Measurements from ENCODE around the gene ANKLE1.

The ANKLE1 gene

GRCh38 chr19:17309198-17309964 is 27.7 kb downstream of the ANKLE1 start, which contains the start of gene DDA1:
Gene DDA1 (plus strand): TSS chr19:17309563. CDS start chr19:17309655, 92 bp downstream.
- peak; percentile 99 for DNase-seq

- no peak for DNase-seq
These were observed 28.3 kb downstream of the ANKLE1 start for GRCh38 chr19:17309965-17310461.

DNA sequence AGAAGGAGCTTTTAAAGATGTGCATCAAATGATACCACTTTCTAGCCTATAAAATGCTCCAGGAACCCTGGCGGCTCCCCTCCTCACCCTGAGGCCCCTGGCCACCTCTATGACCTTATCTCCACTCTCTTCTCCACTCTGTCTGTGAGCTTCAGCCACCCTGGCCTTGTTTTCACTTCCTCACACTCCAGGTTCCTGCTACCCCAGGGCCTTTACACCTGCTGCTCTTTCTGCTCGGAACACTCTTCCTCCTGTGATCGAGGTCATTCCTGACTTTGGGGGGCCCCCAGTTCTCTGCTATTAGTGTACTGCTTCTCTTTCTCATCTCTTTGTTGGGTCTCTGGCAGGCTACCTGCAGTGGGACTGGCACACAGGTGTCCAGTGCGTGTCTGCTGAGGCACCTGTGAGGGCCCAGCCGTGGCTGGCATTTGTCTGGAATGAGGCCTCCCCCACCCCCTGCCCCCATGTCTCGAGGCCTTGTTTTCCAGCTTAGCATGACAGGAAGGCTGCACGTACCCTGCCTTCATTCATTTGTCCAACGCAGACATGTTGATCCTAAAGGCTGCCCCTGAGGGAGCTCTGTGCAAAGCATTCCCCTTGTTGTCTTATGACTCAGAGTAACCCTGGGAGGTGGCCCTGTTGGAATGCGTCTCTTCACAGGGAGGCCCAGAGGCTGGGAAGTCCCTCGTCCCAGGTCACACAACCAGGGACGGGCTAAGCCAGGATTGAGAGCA is 29.9 kb downstream of the ANKLE1 start:
- DNase-seq, result no peak

DNA sequence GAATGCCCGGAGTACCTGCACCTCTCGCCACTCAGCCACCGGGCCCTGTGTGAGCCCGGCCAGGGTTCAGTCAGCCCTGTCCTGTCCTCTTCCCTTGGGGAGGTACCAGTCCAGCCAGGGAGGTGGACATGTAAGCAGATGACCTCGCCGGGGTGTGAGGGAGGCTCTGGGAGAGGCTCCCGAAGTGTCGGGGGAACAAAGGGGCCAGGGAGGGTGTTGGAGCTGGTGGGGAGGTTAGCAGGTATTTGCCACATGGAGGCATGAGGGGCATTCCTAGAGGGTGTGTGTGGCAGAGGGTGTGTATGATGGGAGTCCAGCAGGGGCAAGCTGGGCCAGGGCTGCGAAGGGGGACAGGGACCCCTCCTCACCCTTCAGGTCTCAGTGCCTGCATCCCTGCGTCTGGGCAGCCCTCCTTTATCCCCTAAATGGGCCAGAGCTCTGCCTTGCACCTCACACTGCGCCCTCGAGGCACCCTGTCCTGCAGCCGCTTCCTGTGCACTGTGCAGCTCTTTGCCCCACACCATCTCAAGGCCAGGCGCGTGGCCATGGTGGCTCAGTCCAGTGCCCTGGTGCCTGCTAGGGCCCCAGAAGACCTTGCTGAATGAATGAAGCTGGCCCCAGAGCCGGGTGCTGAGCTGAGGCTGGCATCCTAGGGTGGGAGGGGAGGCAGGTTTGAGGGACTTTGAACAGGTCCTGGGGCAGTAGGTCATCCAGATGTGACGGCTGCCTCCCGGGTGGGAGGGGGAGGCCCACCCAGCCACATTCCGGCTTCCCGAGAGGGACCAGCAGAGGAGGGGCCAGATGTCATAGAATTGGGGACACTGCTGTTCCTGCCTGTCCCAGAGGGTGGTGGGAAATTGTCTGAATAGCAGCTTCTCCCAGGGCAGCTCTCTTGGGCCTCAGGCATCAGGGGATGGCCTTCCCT is 30.8 kb downstream of the ANKLE1 start:
- DNase-seq, result no peak

- DNase-seq, result no peak
These were observed 32.4 kb downstream of the ANKLE1 start for GRCh38 chr19:17314007-17314593.

DNA sequence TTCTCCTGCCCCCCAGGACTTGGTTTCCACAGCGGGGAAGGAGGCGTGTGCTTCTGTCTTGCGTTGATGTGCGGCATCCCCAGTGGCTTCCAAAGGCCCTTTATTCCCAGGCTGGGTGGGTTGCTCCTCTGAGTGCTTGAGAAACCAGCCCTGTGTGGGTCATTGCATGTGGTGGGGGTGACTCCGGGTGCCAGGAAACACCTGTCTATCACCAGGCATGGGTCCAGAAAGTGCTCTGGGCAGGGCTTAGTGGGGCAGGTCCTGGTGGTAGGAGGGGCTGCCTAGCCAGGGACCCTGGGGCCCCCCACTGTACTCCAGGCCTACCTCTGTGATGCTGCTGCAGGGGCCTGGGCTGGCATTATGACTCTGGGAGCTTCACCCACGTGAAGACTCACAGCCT is 37.3 kb downstream of the ANKLE1 start:
- DNase-seq, result no peak

DNA sequence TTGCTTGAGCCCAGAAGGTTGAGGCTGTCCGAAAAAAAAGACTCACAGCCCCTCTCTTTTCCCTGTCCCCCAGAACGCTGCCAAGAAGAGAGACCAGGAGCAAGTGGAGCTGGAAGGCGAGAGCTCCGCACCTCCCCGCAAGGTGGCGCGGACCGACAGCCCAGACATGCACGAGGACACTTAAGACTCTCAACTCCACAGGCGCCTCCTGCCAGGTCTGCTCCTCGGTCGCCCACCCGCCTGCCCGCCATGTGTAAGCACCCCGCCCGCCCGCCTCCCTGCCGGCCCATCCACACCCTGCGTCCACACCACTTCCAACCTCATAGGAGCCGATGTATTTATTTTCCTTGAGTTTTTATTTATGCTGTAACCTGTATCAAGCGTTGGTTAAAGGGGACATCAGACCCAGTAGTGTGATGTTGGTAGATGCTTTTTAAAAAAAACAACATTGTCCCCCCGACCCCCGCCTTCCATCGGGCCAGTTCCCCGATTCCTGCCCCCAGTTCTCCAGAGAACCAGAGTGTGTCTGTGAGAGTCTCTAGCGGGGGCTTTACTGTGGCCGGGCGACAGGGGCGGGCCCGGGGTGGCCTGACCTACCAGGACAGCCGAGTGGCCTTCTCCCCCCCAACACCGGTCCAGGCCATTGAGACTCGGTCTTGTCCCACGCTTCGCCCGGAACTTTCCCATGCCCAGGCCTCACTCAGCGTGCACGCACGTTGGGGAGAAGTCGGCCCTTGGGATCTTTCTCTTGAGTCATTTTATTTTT is 38.0 kb downstream of the ANKLE1 start:
- no peak for DNase-seq

DNA sequence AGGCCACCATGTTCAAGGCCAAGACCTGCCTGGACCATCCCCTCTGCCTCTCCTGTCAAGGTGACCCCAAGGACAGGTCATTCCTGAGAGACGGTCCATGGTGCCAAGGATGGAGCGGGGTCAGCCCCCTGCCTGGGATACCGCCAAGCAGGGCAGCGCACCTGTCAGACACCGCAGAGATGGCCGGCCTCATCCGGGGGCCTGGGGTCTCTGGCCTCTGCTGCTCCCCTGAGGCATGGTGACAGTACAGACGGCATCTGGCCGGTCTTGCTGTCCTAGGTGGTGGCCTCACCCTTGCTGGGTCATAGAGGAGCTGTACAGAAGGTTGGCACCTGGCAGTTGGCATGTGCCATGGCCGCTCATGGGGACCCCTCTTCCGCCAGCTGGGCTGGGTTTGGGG is 38.7 kb downstream of the ANKLE1 start:
- no peak for DNase-seq

GRCh38 chr19:17321655-17322489 is 40.2 kb downstream of the ANKLE1 start:
- no peak for DNase-seq

DNA sequence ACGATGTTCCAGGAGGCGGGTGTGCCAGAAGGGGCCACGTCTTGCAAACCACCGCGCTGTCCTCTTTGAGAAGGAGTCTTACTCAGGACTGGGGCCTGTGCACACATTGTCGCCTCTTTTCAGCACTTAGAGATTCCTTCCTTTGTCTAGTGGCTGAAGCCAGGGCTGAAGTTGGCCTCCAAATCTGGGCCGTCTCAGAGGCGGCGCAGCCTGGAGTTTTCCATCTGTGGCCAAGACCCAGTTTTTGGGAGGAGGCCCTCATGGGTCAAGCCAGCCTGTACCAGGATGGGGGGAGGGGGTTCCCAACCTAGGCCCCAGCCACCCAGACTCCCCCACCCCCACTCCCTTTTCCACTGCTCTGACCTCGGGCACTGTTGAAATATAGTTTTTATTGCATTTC is 41.2 kb downstream of the ANKLE1 start:
- no peak for DNase-seq

DNA sequence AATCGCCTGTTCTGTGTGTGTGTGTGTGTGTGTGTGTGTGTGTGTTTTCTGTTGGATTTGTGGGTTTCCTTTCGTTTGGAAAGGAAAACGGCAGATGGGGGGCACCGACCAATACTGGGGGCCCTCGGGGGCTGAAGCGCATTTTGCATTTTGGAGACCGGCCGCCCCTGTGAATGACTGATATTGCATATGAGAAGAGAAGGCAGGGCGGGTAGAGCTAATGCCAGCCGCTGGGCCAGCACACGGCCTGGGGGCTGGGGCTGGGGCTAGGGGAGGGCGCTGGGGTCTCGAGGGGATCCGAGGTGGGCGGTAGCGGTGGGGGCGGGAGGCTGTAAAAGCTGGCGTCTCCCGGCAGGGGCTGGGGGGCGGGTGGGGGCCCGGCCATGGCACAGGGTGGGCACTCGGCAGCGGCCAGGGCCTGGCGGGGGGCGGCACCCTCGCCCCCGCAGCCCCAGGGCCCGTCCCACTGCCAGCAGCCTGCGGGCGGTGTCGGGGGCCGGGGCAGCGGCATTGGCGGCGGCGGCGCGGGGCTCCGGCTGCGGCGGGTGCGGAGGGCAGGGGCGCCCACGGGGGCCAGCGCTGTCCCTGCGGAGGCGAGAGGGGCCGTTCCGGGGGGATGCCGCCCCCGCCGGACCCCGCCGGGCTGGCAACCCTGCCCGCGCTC is 41.7 kb downstream of the ANKLE1 start:
- DNase-seq, result no peak

GRCh38 chr19:17323964-17324332 is 42.2 kb downstream of the ANKLE1 start:
- no peak for DNase-seq

DNA sequence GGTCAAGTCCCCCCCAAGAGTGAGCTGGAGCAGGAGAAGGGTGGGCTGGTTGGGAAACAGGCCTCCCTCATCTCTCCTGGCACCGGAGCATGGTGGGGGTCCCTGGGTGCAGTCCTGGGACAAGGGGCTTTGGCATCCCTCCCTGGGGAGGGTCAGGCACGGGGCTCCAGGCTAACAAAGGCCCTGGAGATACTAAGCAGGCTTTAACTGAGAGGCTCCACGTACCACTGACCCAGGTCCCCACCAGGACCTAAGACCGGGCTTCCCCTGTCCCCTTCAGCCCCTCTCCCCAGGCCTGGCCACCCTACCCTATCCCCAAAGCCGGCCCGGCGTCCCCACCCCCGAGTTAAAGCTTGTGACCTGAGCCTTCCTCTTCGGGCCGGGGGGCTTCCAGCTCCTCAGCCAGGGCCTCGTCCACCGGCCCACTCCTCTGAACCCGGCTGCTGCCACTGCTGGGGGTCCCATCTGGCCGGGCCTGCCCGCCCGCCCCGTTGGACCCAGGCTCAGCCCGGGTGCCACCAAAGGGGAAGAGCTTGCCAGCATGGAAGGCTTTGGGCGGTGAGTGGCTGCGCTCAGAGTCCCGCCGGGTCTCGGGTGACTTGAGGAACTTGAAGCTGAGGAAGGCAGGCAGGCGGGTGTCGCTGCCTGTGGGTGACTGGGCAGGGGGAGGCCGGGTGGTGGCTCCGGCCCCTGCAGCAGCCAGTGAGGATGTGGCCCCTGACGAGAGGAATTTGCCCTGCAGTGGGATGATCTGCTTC is 42.8 kb downstream of the ANKLE1 start:
- DNase-seq, result no peak

DNA sequence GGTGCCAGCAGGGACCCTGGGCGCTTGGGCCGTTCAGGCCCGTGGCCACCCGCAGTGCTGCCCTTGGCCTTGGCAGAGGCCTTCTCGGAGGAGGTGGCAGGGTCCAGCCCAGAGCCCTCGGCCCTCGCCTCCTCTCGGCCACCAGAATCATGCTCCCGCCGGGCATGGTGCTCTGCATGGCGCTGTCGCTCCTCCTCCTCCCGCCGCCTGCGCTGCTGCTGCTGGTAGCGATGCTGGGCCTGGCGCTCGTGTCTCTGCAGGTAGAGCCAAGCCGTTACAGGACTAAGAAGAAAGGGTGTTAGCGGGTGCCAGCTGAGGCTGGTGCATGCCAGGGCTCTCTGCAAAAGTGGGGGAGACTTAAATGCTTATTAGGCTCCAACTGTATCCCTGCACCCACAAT is 43.4 kb downstream of the ANKLE1 start:
- DNase-seq, result no peak

DNA sequence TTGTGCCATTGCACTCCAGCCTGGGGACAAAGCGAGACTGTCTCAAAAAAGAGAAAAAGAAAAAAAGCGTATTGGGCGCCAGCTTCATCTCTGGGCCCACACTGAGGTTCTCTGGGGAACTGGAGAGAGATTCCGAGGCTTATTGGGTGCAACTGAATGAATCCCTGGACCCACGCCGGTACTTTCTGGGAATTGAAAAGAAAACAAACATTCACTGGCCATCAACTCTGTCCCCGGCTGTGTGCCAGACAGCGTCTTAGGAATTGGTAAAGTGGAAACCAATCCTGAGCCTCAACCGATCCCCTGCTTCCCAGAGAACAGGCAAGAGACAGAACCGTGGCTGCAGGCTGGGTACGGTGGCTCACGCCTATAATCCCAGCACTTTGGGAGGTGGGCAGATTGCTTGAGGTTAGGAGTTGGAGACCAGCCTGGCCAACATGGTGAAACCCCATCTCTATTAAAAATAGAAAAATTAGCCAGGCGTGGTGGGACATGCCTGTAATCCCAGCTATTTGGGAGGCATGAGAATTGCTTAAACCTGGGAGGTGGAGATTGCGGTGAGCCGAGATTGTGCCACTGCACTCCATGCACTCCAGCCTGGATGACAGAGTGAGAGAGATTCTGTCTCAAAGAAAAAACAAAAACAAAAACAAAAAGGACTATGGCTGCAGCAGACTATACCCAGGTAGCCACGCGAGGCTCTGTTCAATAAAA is 44.3 kb downstream of the ANKLE1 start:
- DNase-seq, result no peak

DNA sequence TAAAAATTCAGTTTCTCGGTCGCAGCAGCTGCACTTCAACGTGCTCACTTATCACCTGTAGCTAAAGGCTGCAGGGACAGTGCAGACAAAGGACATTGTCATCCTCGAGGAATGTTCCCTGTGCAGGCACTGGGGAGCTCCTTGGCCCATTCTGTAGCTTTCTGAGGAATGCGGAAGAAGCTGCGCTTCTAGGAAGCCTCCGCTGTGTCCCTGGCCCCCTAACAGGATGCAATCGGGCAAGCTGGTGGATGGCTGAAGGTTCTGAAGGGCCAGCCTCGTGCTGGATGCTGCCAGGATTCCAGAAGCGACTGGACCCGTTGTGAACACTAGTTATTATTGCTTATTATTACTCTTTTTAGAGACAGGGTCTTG is 44.9 kb downstream of the ANKLE1 start:
- DNase-seq, result no peak

DNA sequence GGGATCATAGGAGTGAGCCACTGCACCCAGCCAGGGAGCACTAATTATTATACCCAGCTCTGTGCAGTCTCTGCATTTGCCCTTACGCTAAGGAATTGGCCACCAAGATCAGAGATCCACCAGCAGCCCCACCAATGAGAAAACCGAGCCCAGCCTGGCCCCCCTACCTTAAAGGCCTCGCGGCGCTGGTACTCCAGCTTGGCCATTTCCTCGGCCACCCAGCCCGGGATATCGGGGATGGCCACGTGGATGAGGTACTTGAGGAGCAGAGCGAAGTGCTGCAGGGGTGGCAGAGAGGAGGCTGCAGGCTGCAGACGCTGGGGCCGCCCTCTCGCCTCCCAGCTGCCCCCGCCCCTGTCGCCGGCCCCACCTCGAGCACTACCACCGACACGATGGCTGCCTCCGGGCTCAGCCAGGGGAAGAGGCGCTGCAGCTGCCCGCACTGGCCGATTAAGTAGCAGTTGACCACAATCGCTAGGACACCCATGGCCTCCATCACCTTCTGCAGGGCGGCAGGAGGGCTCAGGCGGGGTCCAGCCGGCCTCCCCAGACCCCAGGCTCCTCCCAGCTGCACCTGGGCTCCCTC is 45.5 kb downstream of the ANKLE1 start:
- no peak for DNase-seq

DNA sequence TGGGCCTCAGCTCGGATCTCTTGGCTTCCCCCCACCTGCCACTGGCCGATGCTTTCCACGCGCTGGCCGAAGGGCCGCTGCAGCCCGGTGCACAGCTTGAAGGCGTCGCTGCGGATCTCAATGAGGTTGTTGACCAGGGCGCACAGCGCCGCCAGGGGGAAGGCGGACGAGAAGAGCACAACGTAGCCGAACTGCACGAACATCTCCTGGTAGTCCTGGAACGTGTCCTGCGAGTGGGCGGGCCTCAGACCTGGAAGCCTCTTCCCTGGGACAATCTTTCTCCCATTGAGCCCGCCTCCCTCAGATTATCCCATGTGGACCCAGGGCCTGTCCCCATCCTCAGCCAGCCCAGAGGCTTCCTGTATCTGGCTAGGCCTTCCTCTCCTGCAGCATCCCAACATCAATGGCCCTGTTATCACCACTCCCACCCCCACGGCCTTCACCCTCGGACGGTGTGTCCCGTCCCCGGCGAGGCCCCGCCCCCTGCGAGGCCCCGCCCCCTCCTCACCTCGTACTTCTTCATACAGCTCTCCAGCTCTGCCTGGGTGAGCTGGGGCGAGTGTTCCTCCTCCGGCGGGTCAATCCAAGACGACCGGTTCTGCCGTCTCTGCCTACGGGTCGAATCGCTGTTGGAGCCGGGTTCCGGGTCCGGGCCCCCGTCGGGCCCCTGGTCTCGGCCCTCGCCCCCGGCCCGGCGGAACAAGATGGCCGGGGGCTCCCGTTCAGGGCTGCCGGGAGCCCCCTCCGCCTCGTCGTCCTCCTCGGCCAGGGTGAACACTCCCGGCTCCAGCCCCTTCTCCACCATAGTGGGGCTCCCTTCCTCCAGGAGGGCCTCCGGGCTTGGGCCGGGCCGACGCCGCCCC is 46.2 kb downstream of the ANKLE1 start:
- DNase-seq, result no peak
